Thoracic aorta (tissue), 2 donors: ENCODE data around the gene CHMP6. TPM values are rescaled to one million over a fixed set of nuclear protein-coding genes. Genes with fewer than 3 reads are reported as not detected.

ENCODE experiments used
- ATAC-seq: fragments of 150-250 bp; one replicate; pipeline ENCODE4 v1.8.0; 2017; ENCODE audit warnings: low read depth; ENCODE audit not compliant: insufficient number of reproducible peaks, low FRiP score
- DNase-seq: peaks from one replicate; pipeline ENCODE4 v3.0.0-alpha.2; 2020; ENCODE audit warnings: low spot score
- H3K27ac ChIP-seq, 2 donors: fragments of 200-600 bp; sonication (generic); 1 replicate in 1 of 2; 2 replicates in 1 of 2; pipeline ENCODE4 v1.5.1; 2016; ENCODE audit warnings: mild to moderate bottlenecking in 2 of 2, moderate library complexity in 2 of 2
- H3K27me3 ChIP-seq: fragments of 200-600 bp; sonication (generic); replicated peaks from 2 replicates; pipeline ENCODE4 v1.6.0; 2016; ENCODE audit warnings: mild to moderate bottlenecking; ENCODE audit not compliant: insufficient read depth
- H3K36me3 ChIP-seq: fragments of 200-600 bp; sonication (generic); one replicate; pipeline ENCODE4 v1.5.1; 2016
- H3K4me1 ChIP-seq, 2 donors: fragments of 200-600 bp; sonication (generic); 1 replicate in 1 of 2; 2 replicates in 1 of 2; pipeline versions ENCODE4 v1.5.1 to v1.6.0; 2016; ENCODE audit warnings: low read depth in 2 of 2, mild to moderate bottlenecking in 1 of 2; ENCODE audit not compliant: control insufficient read depth in 1 of 2
- H3K4me3 ChIP-seq: fragments of 200-600 bp; sonication (generic); 2 replicates; pipeline ENCODE4 v1.5.1; 2016; ENCODE audit warnings: mild to moderate bottlenecking
- H3K9me3 ChIP-seq: fragments of 200-600 bp; sonication (generic); 2 replicates; pipeline ENCODE4 v1.5.1; 2016
- total RNA-seq, 2 donors: library from RNA; depleted of rRNA; stranded (reverse); fragments of >200 nt; gene quantifications; one replicate each; pipeline versions ENCODE4 v1.1.0 to v1.2.3, GENCODE V29; 2016
- TF ChIP-seq, protein P1 (sequence below): fragments of 200-600 bp; sonication (generic); IDR thresholded peaks from one replicate; pipeline ENCODE4 v1.5.1; 2019; ENCODE audit warnings: antibody characterized with exemption

CHMP6 gene
- total RNA-seq, 2 donors from 2014 or later: 20.2 to 38.0 TPM

DNA sequence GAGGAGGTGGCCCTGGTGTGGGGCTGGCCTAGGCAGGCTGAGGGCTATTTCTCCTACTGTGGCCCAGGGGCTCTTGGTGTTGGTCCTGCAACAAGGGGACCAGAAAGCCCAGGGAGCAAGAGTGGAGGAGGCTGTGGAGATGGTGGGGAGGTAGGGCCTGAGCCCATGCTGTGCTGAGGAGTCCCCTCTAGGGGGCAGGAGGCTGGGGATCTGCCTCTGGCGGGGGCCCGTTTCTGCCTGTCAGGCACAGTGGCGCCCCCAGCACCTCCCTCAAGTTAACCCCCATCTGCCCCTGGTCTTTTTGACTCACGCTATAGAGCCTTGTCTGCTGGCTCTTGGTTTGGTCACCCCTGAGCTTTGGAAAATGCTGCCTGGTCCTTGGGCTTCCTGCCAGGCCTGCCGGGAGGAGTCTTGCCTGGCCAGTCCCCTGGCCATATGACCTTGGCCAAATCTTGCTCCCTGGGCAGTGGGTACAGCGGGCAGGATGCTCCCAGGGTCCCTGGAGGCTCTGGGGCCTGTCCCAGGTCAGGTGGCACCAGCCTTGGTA, 49.2 kb downstream of the CHMP6 start:
- Histone ChIP-seq H3K27ac (no peak overlapping the region), H3K4me3 (no peak overlapping the region), H3K27me3 (no peaks in the 10 kb centered on the region), H3K36me3 (no peaks in the 10 kb centered on the region), H3K4me1 (peaks cover 24 to 66% of the 10 kb centered on the region in 2 donors), H3K9me3 (no peaks in the 10 kb centered on the region)
- ATAC-seq: no peak
- DNase-seq: no peak
- TF ChIP-seq, protein P1, sequence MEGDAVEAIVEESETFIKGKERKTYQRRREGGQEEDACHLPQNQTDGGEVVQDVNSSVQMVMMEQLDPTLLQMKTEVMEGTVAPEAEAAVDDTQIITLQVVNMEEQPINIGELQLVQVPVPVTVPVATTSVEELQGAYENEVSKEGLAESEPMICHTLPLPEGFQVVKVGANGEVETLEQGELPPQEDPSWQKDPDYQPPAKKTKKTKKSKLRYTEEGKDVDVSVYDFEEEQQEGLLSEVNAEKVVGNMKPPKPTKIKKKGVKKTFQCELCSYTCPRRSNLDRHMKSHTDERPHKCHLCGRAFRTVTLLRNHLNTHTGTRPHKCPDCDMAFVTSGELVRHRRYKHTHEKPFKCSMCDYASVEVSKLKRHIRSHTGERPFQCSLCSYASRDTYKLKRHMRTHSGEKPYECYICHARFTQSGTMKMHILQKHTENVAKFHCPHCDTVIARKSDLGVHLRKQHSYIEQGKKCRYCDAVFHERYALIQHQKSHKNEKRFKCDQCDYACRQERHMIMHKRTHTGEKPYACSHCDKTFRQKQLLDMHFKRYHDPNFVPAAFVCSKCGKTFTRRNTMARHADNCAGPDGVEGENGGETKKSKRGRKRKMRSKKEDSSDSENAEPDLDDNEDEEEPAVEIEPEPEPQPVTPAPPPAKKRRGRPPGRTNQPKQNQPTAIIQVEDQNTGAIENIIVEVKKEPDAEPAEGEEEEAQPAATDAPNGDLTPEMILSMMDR: no peak

DNA sequence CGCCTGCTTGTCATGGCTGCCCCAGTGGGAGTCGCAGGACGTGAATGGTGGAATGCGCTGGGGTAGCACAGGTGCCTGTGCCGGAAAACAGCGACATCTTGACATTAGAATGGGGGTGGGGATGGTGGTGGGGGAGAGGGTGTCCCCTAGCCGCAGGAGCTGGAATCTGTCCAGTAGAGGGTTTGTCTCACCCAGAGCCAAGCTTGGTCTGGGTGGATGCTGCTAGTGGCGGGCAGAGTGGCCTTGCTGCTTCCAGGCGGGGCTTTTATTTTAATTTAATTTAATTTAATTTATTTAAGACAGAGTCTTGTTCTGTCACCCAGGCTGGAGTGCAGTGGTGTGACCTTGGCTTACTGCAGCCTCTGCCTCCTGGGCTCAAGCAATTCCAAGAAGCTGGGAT, 51.0 kb downstream of the CHMP6 start:
- H3K36me3 ChIP-seq: no peaks in the 10 kb centered on the region
- no peak for DNase-seq
- peaks cover 21 to 49% of the 10 kb centered on the region in 2 donors for H3K4me1 ChIP-seq
- no peaks in the 10 kb centered on the region for H3K27me3 ChIP-seq
- ATAC-seq: no peak
- TF ChIP-seq, protein P1: no peak
- H3K9me3 ChIP-seq: no peaks in the 10 kb centered on the region
- H3K27ac ChIP-seq: no peak overlapping the region
- no peak overlapping the region for H3K4me3 ChIP-seq

DNA sequence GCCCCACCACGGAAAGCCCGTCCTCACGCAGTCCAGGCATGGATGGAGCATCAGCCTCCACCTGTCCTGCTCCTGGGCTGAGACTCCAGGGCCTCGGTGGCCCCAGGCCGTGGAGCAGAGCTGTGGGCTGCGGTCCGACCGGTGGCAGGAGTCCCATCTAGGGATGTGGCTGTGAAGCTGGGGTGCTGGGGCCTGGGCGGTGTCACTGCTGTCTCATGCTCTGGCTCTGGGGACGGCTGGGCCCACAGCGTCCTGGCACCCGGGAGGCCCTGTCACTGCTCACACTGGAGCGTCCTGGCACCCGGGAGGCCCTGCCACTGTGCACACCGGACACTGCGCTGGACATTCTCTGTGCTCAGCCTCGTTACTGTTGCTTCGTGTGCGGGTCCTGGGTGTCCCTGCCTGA, 51.7 kb downstream of the CHMP6 start:
- ATAC-seq (no peak), DNase-seq (no peak)
- H3K27ac ChIP-seq: no peak overlapping the region
- H3K27me3 ChIP-seq: no peaks in the 10 kb centered on the region
- H3K4me3 ChIP-seq: no peak overlapping the region
- H3K9me3 ChIP-seq: no peaks in the 10 kb centered on the region
- peaks cover 14 to 42% of the 10 kb centered on the region in 2 donors for H3K4me1 ChIP-seq
- no peaks in the 10 kb centered on the region for H3K36me3 ChIP-seq
- TF ChIP-seq, protein P1: no peak

DNA sequence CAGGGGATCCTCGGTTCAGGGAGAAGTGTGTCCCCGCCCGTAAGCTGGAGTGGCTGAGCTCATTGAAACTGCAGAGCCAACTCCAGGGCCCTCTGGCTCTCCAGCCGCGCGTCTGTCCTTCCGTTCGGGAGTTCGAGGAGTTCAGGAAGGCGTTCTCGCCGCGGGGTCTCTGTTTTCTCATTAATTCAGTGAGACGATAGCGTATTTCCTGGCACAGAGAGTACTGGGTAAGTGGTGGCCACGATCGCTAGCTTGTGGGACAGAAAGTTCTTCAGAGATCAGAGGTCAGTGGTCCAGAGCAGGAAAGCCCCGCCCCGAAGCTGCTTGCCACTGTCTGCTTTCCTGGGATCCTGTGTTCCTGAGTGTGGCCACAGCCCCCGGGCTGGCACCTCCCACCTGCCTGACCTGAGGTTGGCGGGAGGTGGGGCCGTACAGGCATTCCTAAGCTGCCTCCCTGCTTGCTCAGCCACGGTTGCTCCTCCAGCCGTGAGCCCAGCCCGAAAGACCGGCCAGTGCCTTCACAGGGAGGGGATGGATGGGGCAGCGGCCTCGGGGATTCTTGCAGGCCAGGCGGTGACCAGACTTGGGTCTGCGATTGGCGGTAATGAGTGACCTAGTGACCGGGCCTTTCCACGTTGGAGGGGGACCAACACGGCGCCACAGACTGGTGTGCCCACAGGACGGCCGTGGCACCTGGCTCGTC, 52.2 kb downstream of the CHMP6 start:
- DNase-seq (no peak), ATAC-seq (no peak)
- Histone ChIP-seq H3K36me3 (no peaks in the 10 kb centered on the region), H3K4me1 (peaks cover 8 to 36% of the 10 kb centered on the region in 2 donors), H3K27ac (peak overlapping the region in 1 of 2 donors; percentile 50), H3K9me3 (no peaks in the 10 kb centered on the region), H3K27me3 (no peaks in the 10 kb centered on the region), H3K4me3 (no peak overlapping the region)
- TF ChIP-seq, protein P1: no peak

DNA sequence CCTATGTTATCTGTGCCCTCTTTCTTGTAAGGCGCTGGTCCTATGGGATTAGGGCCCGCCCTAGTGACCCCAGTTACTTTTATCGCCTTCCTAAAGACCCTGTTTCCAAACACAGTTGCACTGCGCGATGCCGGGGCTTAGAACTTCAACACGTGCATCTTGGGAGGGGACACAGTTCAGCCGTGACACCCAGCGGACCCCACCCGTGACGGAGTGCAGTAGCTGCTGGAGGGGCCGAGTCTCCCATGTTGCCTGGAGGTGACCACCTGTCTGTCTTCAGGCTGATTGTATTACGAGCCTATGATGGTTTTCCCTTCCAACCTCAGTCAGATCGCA, 52.8 kb downstream of the CHMP6 start:
- H3K27ac ChIP-seq: peak overlapping the region in 1 of 2 donors; percentile 50
- H3K4me1 ChIP-seq: peaks cover 7 to 31% of the 10 kb centered on the region in 2 donors
- no peaks in the 10 kb centered on the region for H3K9me3 ChIP-seq
- DNase-seq: no peak
- peak overlapping the region; percentile 16 for H3K4me3 ChIP-seq
- TF ChIP-seq, protein P1: no peak
- no peaks in the 10 kb centered on the region for H3K36me3 ChIP-seq
- ATAC-seq: no peak
- no peaks in the 10 kb centered on the region for H3K27me3 ChIP-seq
